GM13976 (cell line): ENCODE measurements around the gene RALGDS.
"Not testable (repeated sequence)": the region's sequence is repeated elsewhere in the genome, so short reads cannot be mapped to it uniquely, and the experiment has no call there.

Experiments used
- DNase-seq: peaks from one replicate; pipeline ENCODE4 v3.0.0; 2012; ENCODE audit warnings: low spot score
- CTCF ChIP-seq: IDR thresholded peaks from 2 replicates; pipeline ENCODE4 v1.5.1; 2012; ENCODE audit warnings: borderline replicate concordance, mild to moderate bottlenecking; ENCODE audit not compliant: insufficient read depth; ENCODE audit errors: extremely low read depth, missing control alignments, control extremely low read depth
- in situ Hi-C: fragments of 300-500 bp; cut with MboI; formaldehyde crosslinking; loops from one replicate; pipeline ENCODE4 v1.12.0; 2022; ENCODE audit warnings: low sequenced_read_pairs, mixed read lengths, inconsistent platforms; ENCODE audit not compliant: unreplicated experiment

The RALGDS gene

DNA sequence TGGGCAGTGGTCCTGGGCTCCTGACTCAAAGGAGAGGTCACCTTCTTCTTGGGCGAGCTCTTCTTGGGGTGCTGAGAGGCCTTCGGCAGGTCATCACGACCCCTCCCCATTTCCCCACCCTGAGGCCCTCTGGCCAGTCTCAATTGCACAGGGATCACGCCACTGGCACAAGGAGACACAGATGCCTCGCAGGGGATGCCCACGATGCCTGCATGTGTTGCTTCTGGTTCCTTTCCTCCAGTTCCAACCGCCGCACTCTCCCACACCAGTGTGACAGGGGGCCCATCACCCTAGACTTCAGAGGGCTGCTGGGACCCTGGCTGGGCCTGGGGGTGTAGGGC, 57.9 kb downstream of the RALGDS start:
- TF ChIP-seq CTCF, result no peak
- no peak for DNase-seq
- in situ Hi-C loops, result no loop called here

DNA sequence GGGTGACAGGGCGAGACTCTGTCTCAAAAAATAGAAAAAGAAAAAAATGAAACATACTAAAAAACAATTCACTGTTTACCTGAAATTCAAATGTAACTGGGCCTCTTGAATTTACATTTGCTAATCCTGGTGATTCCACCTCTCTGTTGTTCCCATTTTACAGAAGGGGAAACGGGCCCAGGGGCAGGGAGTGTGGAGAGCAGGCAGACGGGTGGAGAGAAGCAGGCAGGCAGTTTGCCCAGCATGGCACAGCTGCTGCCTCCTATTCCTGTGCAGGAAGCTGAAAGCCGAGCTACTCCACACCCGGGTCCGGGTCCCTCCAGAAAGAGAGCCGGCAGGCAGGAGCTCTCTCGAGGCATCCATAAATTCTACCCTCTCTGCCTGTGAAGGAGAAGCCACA, 58.5 kb downstream of the RALGDS start:
- DNase-seq, in situ Hi-C loops: not testable (repeated sequence)

- in situ Hi-C loops, result not testable (repeated sequence)
Measured at GRCh38 chr9:133061764-133062145, 59.3 kb downstream of the RALGDS start, which contains the start of gene CEL. Gene CEL, plus strand, starts transcription at chr9:133061981. Its CDS starts 22 bp downstream, at chr9:133062003.

DNA sequence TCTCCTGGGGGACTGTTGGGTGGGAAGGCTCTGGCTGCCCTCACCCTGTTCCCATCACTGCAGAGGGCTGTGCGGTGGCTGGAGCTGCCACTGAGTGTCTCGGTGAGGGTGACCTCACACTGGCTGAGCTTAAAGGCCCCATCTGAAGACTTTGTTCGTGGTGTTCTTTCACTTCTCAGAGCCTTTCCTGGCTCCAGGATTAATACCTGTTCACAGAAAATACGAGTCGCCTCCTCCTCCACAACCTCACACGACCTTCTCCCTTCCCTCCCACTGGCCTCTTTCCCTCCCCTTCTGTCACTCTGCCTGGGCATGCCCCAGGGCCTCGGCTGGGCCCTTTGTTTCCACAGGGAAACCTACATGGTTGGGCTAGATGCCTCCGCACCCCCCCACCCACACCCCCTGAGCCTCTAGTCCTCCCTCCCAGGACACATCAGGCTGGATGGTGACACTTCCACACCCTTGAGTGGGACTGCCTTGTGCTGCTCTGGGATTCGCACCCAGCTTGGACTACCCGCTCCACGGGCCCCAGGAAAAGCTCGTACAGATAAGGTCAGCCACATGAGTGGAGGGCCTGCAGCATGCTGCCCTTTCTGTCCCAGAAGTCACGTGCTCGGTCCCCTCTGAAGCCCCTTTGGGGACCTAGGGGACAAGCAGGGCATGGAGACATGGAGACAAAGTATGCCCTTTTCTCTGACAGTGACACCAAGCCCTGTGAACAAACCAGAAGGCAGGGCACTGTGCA, 59.8 kb downstream of the RALGDS start:
- DNase-seq, in situ Hi-C loops: not testable (repeated sequence)

More at GRCh38 chr9:133061764-133062145, 59.3 kb downstream of the RALGDS start, which contains the start of gene CEL:
- DNase-seq, result not testable (repeated sequence)

DNA sequence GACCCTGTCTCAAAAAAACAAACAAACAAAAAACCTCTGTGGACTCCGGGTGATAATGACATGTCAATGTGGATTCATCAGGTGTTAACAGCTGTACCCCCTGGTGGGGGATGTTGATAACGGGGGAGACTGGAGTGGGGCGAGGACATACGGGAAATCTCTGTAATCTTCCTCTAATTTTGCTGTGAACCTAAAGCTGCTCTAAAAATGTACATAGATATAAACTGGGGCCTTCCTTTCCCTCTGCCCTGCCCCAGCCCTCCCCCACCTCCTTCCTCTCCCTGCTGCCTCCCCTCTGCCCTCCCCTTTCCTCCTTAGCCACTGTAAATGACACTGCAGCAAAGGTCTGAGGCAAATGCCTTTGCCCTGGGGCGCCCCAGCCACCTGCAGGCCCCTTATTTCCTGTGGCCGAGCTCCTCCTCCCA, 60.6 kb downstream of the RALGDS start:
- in situ Hi-C loops, result no loop called here
- no peak for DNase-seq

GRCh38 chr9:133059623-133060022, 61.4 kb downstream of the RALGDS start:
- no peak for DNase-seq
- TF ChIP-seq CTCF, result no peak
- in situ Hi-C loops, result no loop called here

More for the DNA sequence above, 60.6 kb downstream of the RALGDS start:
- no peak for TF ChIP-seq CTCF

DNA sequence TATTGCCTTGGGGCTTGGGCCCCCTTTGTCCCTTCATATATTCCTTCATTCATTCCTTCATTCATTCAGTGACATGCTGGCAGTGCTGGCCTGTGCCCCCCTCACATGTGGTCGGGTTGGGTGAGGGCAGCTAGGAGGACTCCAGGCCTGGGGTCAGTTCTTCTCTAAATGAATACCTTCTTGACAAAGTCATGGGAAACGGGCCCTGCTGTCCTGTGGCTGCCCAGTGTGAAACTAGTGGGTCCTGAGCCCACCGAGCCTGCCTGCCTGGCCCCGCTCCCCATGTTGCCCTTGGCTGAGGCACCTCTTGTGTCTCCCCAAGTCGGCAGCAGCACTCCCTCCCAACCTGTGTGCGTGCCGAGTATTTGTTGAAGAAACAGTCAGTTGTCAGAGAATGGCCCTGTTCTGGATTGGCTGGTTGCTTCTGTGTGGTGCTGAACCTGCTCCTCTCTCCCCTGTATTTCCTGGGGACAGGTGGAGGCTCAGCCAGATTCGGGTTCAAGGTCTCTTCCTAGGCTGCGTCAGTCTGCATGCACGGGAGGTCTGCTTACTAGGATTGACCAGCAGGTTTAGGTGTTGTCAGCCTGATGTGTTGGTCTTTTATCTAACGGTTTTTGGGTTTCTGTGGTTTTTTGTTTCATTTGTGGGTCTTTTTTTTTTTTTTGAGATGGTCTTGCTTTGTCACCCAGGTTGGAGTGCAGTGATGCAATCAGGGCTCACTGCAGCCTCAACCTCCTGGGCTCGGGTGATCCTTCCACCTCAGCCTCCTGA, 62.3 kb downstream of the RALGDS start:
- peak; percentile 63 for DNase-seq
- in situ Hi-C loops, result no loop called here
- no peak for TF ChIP-seq CTCF

- in situ Hi-C loops, result no loop called here
- no peak for DNase-seq
- TF ChIP-seq CTCF, result no peak
Measured at GRCh38 chr9:133058071-133058470, 63.0 kb downstream of the RALGDS start.
